Natural killer cell (primary cell): Measurements from ENCODE around the gene TCOF1. TPM values are rescaled to one million over a fixed set of nuclear protein-coding genes. Genes with fewer than 3 reads are reported as not detected.
A peak's percentile ranks its signal among the peaks of the same experiment; 100 is the strongest.

Experiments used
- ATAC-seq, 3 donors: fragments of 150-1000 bp in 2 of 3; fragments of 200-7000 bp in 1 of 3; cut with Tn5 transposase; 1 replicate in 1 of 3; 2 replicates in 2 of 3; pipeline ENCODE4 v1.10.0; 2021; ENCODE audit warnings: mild to moderate bottlenecking in 2 of 3, moderate library complexity in 2 of 3
- DNase-seq, 2 donors: peaks; one replicate each; pipeline versions ENCODE4 v3.0.0 to v3.0.0-alpha.2; 2013 to 2021; ENCODE audit warnings: mixed read lengths in 1 of 2
- H3K27ac ChIP-seq: one replicate; pipeline ENCODE4 v1.5.1; 2013; ENCODE audit warnings: mild to moderate bottlenecking, low read length
- H3K27me3 ChIP-seq: one replicate; pipeline ENCODE4 v1.6.1; 2013; ENCODE audit warnings: low read length; ENCODE audit not compliant: control insufficient read depth, insufficient read depth
- H3K36me3 ChIP-seq: one replicate; pipeline ENCODE4 v1.6.1; 2013; ENCODE audit warnings: low read length; ENCODE audit not compliant: control insufficient read depth, insufficient read depth
- H3K4me1 ChIP-seq: one replicate; pipeline ENCODE4 v1.6.1; 2013; ENCODE audit warnings: low read length; ENCODE audit not compliant: control insufficient read depth, insufficient read depth
- H3K4me3 ChIP-seq: one replicate; pipeline ENCODE4 v1.5.1; 2013; ENCODE audit warnings: low read length
- H3K9me3 ChIP-seq: one replicate; pipeline ENCODE4 v1.6.1; 2013; ENCODE audit warnings: low read length; ENCODE audit not compliant: control insufficient read depth, insufficient read depth
- H3K27ac Mint-ChIP-seq, 2 donors: one replicate each; pipeline ENCODE4 v1.8.0; 2022; ENCODE audit warnings: mild to moderate bottlenecking in 2 of 2, mixed read lengths in 2 of 2, moderate library complexity in 1 of 2
- H3K27me3 Mint-ChIP-seq, 2 donors: one replicate each; pipeline ENCODE4 v1.8.0; 2022; ENCODE audit warnings: low read depth in 2 of 2, mixed read lengths in 2 of 2
- H3K36me3 Mint-ChIP-seq: one replicate; pipeline ENCODE4 v1.8.0; 2022; ENCODE audit warnings: mixed read lengths
- H3K4me1 Mint-ChIP-seq, 2 donors: one replicate each; pipeline ENCODE4 v1.8.0; 2022; ENCODE audit warnings: mixed read lengths in 2 of 2
- H3K4me3 Mint-ChIP-seq: one replicate; pipeline ENCODE4 v1.8.0; 2022; ENCODE audit warnings: mild to moderate bottlenecking, moderate library complexity, mixed read lengths
- H3K9me3 Mint-ChIP-seq, 2 donors: one replicate each; pipeline ENCODE4 v1.8.0; 2022; ENCODE audit warnings: mixed read lengths in 2 of 2
- WGBS: methylation state at CpG from one replicate; pipeline ENCODE4 v1.1.7; 2013; ENCODE audit warnings: missing lambda C conversion rate; ENCODE audit not compliant: insufficient coverage; 5-methylcytosine and 5-hydroxymethylcytosine counted together
- intact Hi-C: fragments of 100-400 bp; cut with micrococcal nuclease; formaldehyde crosslinking; loops from one replicate; pipeline ENCODE4 v1.14.2; 2022
- total RNA-seq, 4 donors: library from RNA; stranded (reverse); fragments of 120-200 nt in 1 of 4; gene quantifications; one replicate each; pipeline versions ENCODE4 v1.2.3 to v1.2.4, GENCODE V29; 2013 to 2022
- TF ChIP-seq, protein P1 (sequence below): fragments of 200-600 bp; IDR thresholded peaks from one replicate; pipeline ENCODE4 v1.8.0; 2022; ENCODE audit warnings: antibody characterized with exemption

Gene TCOF1, protein sequence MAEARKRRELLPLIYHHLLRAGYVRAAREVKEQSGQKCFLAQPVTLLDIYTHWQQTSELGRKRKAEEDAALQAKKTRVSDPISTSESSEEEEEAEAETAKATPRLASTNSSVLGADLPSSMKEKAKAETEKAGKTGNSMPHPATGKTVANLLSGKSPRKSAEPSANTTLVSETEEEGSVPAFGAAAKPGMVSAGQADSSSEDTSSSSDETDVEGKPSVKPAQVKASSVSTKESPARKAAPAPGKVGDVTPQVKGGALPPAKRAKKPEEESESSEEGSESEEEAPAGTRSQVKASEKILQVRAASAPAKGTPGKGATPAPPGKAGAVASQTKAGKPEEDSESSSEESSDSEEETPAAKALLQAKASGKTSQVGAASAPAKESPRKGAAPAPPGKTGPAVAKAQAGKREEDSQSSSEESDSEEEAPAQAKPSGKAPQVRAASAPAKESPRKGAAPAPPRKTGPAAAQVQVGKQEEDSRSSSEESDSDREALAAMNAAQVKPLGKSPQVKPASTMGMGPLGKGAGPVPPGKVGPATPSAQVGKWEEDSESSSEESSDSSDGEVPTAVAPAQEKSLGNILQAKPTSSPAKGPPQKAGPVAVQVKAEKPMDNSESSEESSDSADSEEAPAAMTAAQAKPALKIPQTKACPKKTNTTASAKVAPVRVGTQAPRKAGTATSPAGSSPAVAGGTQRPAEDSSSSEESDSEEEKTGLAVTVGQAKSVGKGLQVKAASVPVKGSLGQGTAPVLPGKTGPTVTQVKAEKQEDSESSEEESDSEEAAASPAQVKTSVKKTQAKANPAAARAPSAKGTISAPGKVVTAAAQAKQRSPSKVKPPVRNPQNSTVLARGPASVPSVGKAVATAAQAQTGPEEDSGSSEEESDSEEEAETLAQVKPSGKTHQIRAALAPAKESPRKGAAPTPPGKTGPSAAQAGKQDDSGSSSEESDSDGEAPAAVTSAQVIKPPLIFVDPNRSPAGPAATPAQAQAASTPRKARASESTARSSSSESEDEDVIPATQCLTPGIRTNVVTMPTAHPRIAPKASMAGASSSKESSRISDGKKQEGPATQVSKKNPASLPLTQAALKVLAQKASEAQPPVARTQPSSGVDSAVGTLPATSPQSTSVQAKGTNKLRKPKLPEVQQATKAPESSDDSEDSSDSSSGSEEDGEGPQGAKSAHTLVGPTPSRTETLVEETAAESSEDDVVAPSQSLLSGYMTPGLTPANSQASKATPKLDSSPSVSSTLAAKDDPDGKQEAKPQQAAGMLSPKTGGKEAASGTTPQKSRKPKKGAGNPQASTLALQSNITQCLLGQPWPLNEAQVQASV (N-terminal part only)
- 10 to 100 TPM; 51.5 to 62.6 (median 51.7) TPM for total RNA-seq
- 33.9 TPM for total RNA-seq (2013)

- H3K9me3 ChIP-seq, result no peaks in the 10 kb centered on the region
- no peaks in the 10 kb centered on the region for H3K27me3 ChIP-seq
- peak; percentile 99 to 100 (median 99) for ATAC-seq
- under 1% methylated on average over 90 of the region's 90 CpGs for WGBS
- peak within 1 kb of the TSS; percentile 84 to 85 for H3K27ac Mint-ChIP-seq
- H3K4me3 Mint-ChIP-seq, result peak within 1 kb of the TSS; percentile 85
- H3K4me3 ChIP-seq, result peak within 1 kb of the TSS; percentile 64
- peaks cover 12 to 33% of the 10 kb centered on the region in 2 donors for H3K4me1 Mint-ChIP-seq
- H3K36me3 Mint-ChIP-seq, result no peaks in the 10 kb centered on the region
- intact Hi-C loops, result loop anchor here (2.0 to 5.0 kb wide), 2 partner anchors 53 to 80 kb away; no protein-coding TSS in a partner anchor
- H3K36me3 ChIP-seq, result peaks cover 19% of the 10 kb centered on the region
- H3K27ac ChIP-seq, result peak within 1 kb of the TSS; percentile 46
- H3K27me3 Mint-ChIP-seq, result peaks cover 0 to 3% of the 10 kb centered on the region in 2 donors
- H3K9me3 Mint-ChIP-seq, result no peaks in the 10 kb centered on the region
- DNase-seq, result peak; percentile 97 to 98
- TF ChIP-seq, protein P1, sequence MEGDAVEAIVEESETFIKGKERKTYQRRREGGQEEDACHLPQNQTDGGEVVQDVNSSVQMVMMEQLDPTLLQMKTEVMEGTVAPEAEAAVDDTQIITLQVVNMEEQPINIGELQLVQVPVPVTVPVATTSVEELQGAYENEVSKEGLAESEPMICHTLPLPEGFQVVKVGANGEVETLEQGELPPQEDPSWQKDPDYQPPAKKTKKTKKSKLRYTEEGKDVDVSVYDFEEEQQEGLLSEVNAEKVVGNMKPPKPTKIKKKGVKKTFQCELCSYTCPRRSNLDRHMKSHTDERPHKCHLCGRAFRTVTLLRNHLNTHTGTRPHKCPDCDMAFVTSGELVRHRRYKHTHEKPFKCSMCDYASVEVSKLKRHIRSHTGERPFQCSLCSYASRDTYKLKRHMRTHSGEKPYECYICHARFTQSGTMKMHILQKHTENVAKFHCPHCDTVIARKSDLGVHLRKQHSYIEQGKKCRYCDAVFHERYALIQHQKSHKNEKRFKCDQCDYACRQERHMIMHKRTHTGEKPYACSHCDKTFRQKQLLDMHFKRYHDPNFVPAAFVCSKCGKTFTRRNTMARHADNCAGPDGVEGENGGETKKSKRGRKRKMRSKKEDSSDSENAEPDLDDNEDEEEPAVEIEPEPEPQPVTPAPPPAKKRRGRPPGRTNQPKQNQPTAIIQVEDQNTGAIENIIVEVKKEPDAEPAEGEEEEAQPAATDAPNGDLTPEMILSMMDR, result no peak
- peaks cover 22% of the 10 kb centered on the region for H3K4me1 ChIP-seq
Measured at GRCh38 chr5:150357326-150358260, at the start of gene TCOF1. Gene TCOF1, plus strand, starts transcription at chr5:150357697. Its CDS starts 50 bp downstream, at chr5:150357747.

GRCh38 chr5:150309101-150309885, 48.2 kb upstream of the TCOF1 start:
- 79% methylated on average over 7 of the region's 7 CpGs for WGBS
- TF ChIP-seq, protein P1, result no peak
- intact Hi-C loops, result no loop called here
- no peaks in the 10 kb centered on the region for H3K27me3 ChIP-seq
- no peak overlapping the region for H3K27ac ChIP-seq
- H3K4me3 ChIP-seq, result no peak overlapping the region
- Mint-ChIP-seq H3K4me1 (peaks cover 11% of the 10 kb centered on the region in 2 donors), H3K27me3 (peaks cover 0 to 8% of the 10 kb centered on the region in 2 donors), H3K4me3 (no peak overlapping the region), H3K9me3 (no peaks in the 10 kb centered on the region), H3K36me3 (no peaks in the 10 kb centered on the region), H3K27ac (no peak overlapping the region)
- H3K9me3 ChIP-seq, result no peaks in the 10 kb centered on the region
- DNase-seq (no peak), ATAC-seq (no peak)
- H3K36me3 ChIP-seq, result no peaks in the 10 kb centered on the region
- no peaks in the 10 kb centered on the region for H3K4me1 ChIP-seq

- no peak for ATAC-seq
- 73% methylated on average over 1 of the region's 1 CpG for WGBS
- no peaks in the 10 kb centered on the region for H3K36me3 Mint-ChIP-seq
- H3K4me1 Mint-ChIP-seq, result peaks cover 11% of the 10 kb centered on the region in 2 donors
- no peak overlapping the region for H3K27ac Mint-ChIP-seq
- no peaks in the 10 kb centered on the region for H3K36me3 ChIP-seq
- H3K27ac ChIP-seq, result no peak overlapping the region
- H3K4me1 ChIP-seq, result no peaks in the 10 kb centered on the region
- H3K9me3 ChIP-seq, result no peaks in the 10 kb centered on the region
- no peaks in the 10 kb centered on the region for H3K27me3 ChIP-seq
- H3K27me3 Mint-ChIP-seq, result peaks cover 0 to 8% of the 10 kb centered on the region in 2 donors
- H3K4me3 ChIP-seq, result no peak overlapping the region
- intact Hi-C loops, result no loop called here
- no peaks in the 10 kb centered on the region for H3K9me3 Mint-ChIP-seq
- DNase-seq, result no peak
- H3K4me3 Mint-ChIP-seq, result no peak overlapping the region
- TF ChIP-seq, protein P1, result no peak
Measured at GRCh38 chr5:150309886-150310239, 47.6 kb upstream of the TCOF1 start.
